BJ (cell line): Measurements from ENCODE around the gene LINGO1. TPM values are rescaled to one million over a fixed set of nuclear protein-coding genes. Genes with fewer than 3 reads are reported as not detected.
A peak's percentile ranks its signal among the peaks of the same experiment; 100 is the strongest.

Experiments
- CTCF ChIA-PET: fragments of 350-600 bp; formaldehyde crosslinking; extraction: SDS; loops from one replicate; lab custom pipeline; 2021; ENCODE audit warnings: antibody characterized with exemption, inconsistent platforms; lab: Yijun Ruan, JAX
- POLR2A ChIA-PET: fragments of 300-600 bp; sonication (Branson Sonifier 250); formaldehyde crosslinking; extraction: SDS; loops from one replicate; lab custom pipeline; 2021; ENCODE audit warnings: antibody characterized with exemption; lab: Charles Lee
- DNase-seq: peaks from one replicate; pipeline ENCODE4 v3.0.0-alpha.2; 2011; ENCODE audit warnings: low read depth
- H3K27me3 ChIP-seq: 2 replicates; pipeline ENCODE4 v1.6.0; 2011; ENCODE audit warnings: low read length; ENCODE audit not compliant: control insufficient read depth, insufficient read depth
- H3K36me3 ChIP-seq: 2 replicates; pipeline ENCODE4 v1.5.1; 2011; ENCODE audit warnings: low read length; ENCODE audit not compliant: control insufficient read depth, insufficient read depth
- H3K4me3 ChIP-seq: 2 replicates; pipeline ENCODE4 v1.5.1; 2011; ENCODE audit warnings: low read depth, mild to moderate bottlenecking, control low read depth, low read length
- polyA plus RNA-seq: library from polyadenylated mRNA; depleted of rRNA; stranded (reverse); fragments of >200 nt; gene quantifications from 2 replicates; pipeline ENCODE4 v1.2.3, GENCODE V29; 2011
- TF ChIP-seq, protein P1 (sequence below): IDR thresholded peaks from 2 replicates; pipeline ENCODE4 v1.5.1; 2011; ENCODE audit warnings: low read depth, mild to moderate bottlenecking, control low read depth, inconsistent platforms, low read length, moderate library complexity; ENCODE audit not compliant: insufficient read depth

LINGO1 gene
- polyA plus RNA-seq, 1 experiment = not detected

DNA sequence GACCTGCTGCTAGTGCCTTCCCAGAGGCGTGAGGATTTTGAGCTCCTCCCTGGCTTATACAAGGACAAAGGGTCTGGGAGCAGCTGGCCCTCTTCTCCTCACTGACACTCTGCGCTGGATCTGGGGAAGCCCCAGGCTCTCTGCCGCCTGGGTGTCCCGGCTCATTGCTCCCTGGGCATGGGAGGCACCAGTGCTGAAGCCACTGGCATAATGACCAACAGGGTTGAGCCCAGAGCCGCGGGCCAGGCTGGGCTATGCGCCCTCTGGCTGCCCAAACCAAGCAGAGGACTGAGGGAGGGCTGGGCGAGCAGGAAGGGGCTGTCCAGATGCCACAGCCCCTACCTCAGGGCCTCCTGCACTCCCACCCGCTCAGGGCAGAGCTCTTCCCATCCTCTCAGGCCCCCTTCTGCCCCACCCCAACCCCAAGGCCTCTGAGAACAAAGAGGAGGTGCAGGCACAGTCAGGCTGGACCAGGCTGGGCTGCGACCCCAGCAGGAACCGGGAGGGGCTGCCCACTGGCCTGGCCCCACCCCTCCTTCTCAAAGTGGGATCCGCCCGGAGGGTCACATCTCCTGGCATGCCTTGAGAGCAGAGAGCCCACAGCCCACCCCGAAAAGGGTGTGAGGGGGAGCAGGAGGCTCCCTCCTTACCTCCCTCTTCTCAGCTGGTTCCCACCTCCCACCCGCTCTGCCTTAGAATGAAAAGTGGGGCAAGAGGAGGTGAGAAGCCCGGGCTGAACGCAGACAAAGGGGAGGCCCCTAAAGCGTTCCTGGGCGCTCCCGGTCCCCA, 1.6 kb downstream of the LINGO1 start:
- no peak for DNase-seq
- peaks cover 33% of the 10 kb centered on the region for H3K27me3 ChIP-seq
- CTCF ChIA-PET = interaction anchor here (0.7 to 4.2 kb wide), 7 partner anchors 8 to 513 kb away, joined by 3 to 20 read pairs (median 4); no protein-coding TSS in a partner anchor
- no peaks in the 10 kb centered on the region for H3K36me3 ChIP-seq
- H3K4me3 ChIP-seq = no peak overlapping the region
- TF ChIP-seq, protein P1, sequence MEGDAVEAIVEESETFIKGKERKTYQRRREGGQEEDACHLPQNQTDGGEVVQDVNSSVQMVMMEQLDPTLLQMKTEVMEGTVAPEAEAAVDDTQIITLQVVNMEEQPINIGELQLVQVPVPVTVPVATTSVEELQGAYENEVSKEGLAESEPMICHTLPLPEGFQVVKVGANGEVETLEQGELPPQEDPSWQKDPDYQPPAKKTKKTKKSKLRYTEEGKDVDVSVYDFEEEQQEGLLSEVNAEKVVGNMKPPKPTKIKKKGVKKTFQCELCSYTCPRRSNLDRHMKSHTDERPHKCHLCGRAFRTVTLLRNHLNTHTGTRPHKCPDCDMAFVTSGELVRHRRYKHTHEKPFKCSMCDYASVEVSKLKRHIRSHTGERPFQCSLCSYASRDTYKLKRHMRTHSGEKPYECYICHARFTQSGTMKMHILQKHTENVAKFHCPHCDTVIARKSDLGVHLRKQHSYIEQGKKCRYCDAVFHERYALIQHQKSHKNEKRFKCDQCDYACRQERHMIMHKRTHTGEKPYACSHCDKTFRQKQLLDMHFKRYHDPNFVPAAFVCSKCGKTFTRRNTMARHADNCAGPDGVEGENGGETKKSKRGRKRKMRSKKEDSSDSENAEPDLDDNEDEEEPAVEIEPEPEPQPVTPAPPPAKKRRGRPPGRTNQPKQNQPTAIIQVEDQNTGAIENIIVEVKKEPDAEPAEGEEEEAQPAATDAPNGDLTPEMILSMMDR = 0 out of 2 replicates have a peak, but pooled peaks have one; percentile 3
- POLR2A ChIA-PET = no interaction called here

DNA sequence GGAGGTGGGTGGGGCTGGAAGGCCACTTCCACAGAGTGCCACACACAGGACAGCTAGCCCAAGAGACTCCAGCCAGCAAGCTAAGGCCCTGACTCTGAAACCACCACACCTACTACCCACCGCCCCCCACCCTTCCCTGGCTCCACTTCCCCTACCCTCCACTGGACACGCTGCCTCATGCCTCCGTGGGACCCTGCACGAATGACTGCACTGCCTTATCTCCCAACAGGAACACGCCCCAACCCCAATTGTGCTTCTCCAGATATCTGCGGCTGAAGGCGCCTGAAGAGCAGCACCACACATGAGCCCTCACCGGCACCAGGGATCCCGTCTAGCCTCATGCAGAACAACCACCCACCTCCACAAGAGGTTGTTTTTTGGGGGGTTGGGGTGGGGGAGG, 2.7 kb downstream of the LINGO1 start:
- H3K27me3 ChIP-seq = peaks cover 29% of the 10 kb centered on the region
- no peak overlapping the region for H3K4me3 ChIP-seq
- CTCF ChIA-PET = interaction anchor here (1.5 to 4.2 kb wide), 2 partner anchors 12 to 191 kb away, joined by 4 to 20 read pairs; no protein-coding TSS in a partner anchor
- TF ChIP-seq, protein P1 = no peak
- DNase-seq = no peak
- no peaks in the 10 kb centered on the region for H3K36me3 ChIP-seq
- POLR2A ChIA-PET = no interaction called here

GRCh38 chr15:77629070-77630030, 3.4 kb downstream of the LINGO1 start:
- peaks cover 28% of the 10 kb centered on the region for H3K27me3 ChIP-seq
- H3K36me3 ChIP-seq = no peaks in the 10 kb centered on the region
- no peak for DNase-seq
- TF ChIP-seq, protein P1 = no peak
- CTCF ChIA-PET = interaction anchor here (1.5 to 4.2 kb wide), 2 partner anchors 12 to 192 kb away, joined by 4 to 20 read pairs; no protein-coding TSS in a partner anchor
- H3K4me3 ChIP-seq = no peak overlapping the region
- POLR2A ChIA-PET = interaction anchor here (0.6 kb wide), 1 partner anchor 547 kb away, joined by 3 read pairs; no protein-coding TSS in a partner anchor

- ChIA-PET POLR2A (no interaction called here), CTCF (interaction anchor here (3.2 to 4.2 kb wide), 2 partner anchors 11 to 193 kb away, joined by 11 to 20 read pairs; no protein-coding TSS in a partner anchor)
- no peak overlapping the region for H3K4me3 ChIP-seq
- TF ChIP-seq, protein P1 = no peak
- no peaks in the 10 kb centered on the region for H3K36me3 ChIP-seq
- H3K27me3 ChIP-seq = peaks cover 26% of the 10 kb centered on the region
- DNase-seq = no peak
These were observed 4.7 kb downstream of the LINGO1 start for GRCh38 chr15:77628010-77628409.

GRCh38 chr15:77627581-77627980, 5.1 kb downstream of the LINGO1 start:
- CTCF ChIA-PET = interaction anchor here (3.2 kb wide), 1 partner anchor 10 kb away, joined by 11 read pairs; no protein-coding TSS in a partner anchor

More at GRCh38 chr15:77627581-77627980, 5.1 kb downstream of the LINGO1 start:
- no peak for DNase-seq
- no peak overlapping the region for H3K4me3 ChIP-seq
- POLR2A ChIA-PET = no interaction called here
- H3K27me3 ChIP-seq = peaks cover 26% of the 10 kb centered on the region
- TF ChIP-seq, protein P1 = no peak
- H3K36me3 ChIP-seq = no peaks in the 10 kb centered on the region
